SH-SY5Y (cell line): ENCODE measurements around the gene GALNT18.

Experiments used
- GATA2 ChIP-seq: IDR thresholded peaks from 2 replicates; pipeline ENCODE4 v1.6.1; 2011; ENCODE audit warnings: mild to moderate bottlenecking, low read depth, low read length
- GATA3 ChIP-seq: IDR thresholded peaks from 2 replicates; pipeline ENCODE4 v1.6.1; 2011; ENCODE audit warnings: low read depth, mild to moderate bottlenecking, low read length, moderate library complexity

- TF ChIP-seq GATA2, result no peak
- no peak for TF ChIP-seq GATA3
Observed at GRCh38 chr11:11301212-11301611, 320.6 kb downstream of the GALNT18 start.
